ENCODE measurements around the gene GBP1. TPM values are rescaled to one million over a fixed set of nuclear protein-coding genes. Genes with fewer than 3 reads are reported as not detected.

The GBP1 gene
- total and polyA plus RNA-seq, 2 of the 4 experiments (the other 2 are of a cell fraction) = 39.3 to 118 TPM

- Histone ChIP-seq H3K9ac (ENCODE audit: low read depth, low read length) (no peak overlapping the region), H3K9me1 (ENCODE audit: insufficient read depth, low read length) (no peaks in the 10 kb centered on the region), H3K27ac (ENCODE audit: insufficient read depth, low read length) (no peak overlapping the region), H3K4me1 (ENCODE audit: control insufficient read depth, insufficient read depth, low read length) (no peaks in the 10 kb centered on the region), H2BK5ac (ENCODE audit: low read depth, low read length, poor library complexity, severe bottlenecking) (no peak overlapping the region), H4K91ac (ENCODE audit: insufficient read depth, low read depth, low read length) (no peak overlapping the region), H4K8ac (ENCODE audit: low read depth in 2 of 2, low read length in 2 of 2) (no peak overlapping the region), H3K4me3 (ENCODE audit: insufficient read depth, low read depth, low read length) (no peak overlapping the region), H2AFZ (replicated peaks; ENCODE audit: low read length, poor library complexity) (no peak overlapping the region), H3K36me3 (ENCODE audit: control insufficient read depth, insufficient read depth, low read length) (peaks cover 13% of the 10 kb centered on the region), H3K27me3 (ENCODE audit: control insufficient read depth, insufficient read depth, low read length) (no peaks in the 10 kb centered on the region), H3K23ac (ENCODE audit: low read depth, low read length) (no peak overlapping the region), H2BK20ac (ENCODE audit: low read depth, low read length) (no peak overlapping the region), H3K9me3 (ENCODE audit: control insufficient read depth, insufficient read depth, low read length) (no peaks in the 10 kb centered on the region), H4K5ac (ENCODE audit: low read depth, low read length) (no peak overlapping the region), H3K14ac (replicated peaks; ENCODE audit: low read depth, low read length) (no peak overlapping the region), H2BK120ac (ENCODE audit: low read depth, low read length) (no peak overlapping the region), H3K4me2 (ENCODE audit: low read depth, low read length) (no peak overlapping the region), H3K79me1 (ENCODE audit: low read depth in 1 of 2, low read length in 2 of 2) (no peaks in the 10 kb centered on the region), H2BK15ac (ENCODE audit: low read depth, low read length) (no peak overlapping the region), H3K4ac (ENCODE audit: low read depth, low read length) (no peak overlapping the region), H3K56ac (ENCODE audit: extremely low read depth, insufficient read depth, low read length) (no peak overlapping the region), H3K18ac (ENCODE audit: low read depth, low read length) (no peak overlapping the region), H4K20me1 (ENCODE audit: insufficient read depth, low read length) (no peaks in the 10 kb centered on the region), H2AK9ac (replicated peaks; ENCODE audit: low read depth, low read length, poor library complexity) (no peak overlapping the region), H2AK5ac (ENCODE audit: low read depth, low read length) (no peak overlapping the region)
- BruUV-seq (replicated peaks) = no TSS peak
- POLR2A ChIA-PET (ENCODE audit: unreplicated experiment) = no interaction called here
- DNase-seq (no peak), ATAC-seq (ENCODE audit: low read depth) (peak; percentile 42)
- in situ Hi-C loops (cut with MboI; ENCODE audit: low sequenced_read_pairs) (no loop called here), intact Hi-C loops (cut with micrococcal nuclease) (no loop called here), dilution Hi-C loops (cut with HindIII; ENCODE audit: low sequenced_read_pairs, unreplicated experiment) (no loop called here)
- CTCF ChIA-PET = interaction anchor here (0.6 kb wide), 1 partner anchor 379 kb away, joined by 3 read pairs; no protein-coding TSS in a partner anchor
- 0% methylated on average over 1 of the region's 5 CpGs; no CpG with 5 or more reads in 1 of the 2 experiments for WGBS, 2 experiments (ENCODE audit: extremely low coverage in 2 of 2, insufficient read length in 1 of 2)
- TF ChIP-seq POLR2A (IDR thresholded peaks at IDR 0.05; ENCODE audit: low read depth, low read length) (no peak), RAD21 (IDR thresholded peaks at IDR 0.05; ENCODE audit: low read length) (no peak), MAZ (IDR thresholded peaks at IDR 0.05; ENCODE audit: borderline replicate concordance, low read depth, low read length) (no peak), CEBPB (IDR thresholded peaks at IDR 0.05; ENCODE audit: low read depth, low read length) (no peak), MAFK (IDR thresholded peaks at IDR 0.05; ENCODE audit: low read depth, low read length) (peak; percentile 83), USF2 (IDR thresholded peaks at IDR 0.05; ENCODE audit: low read depth, low read length) (no peak)
- TF ChIP-seq, protein P1, sequence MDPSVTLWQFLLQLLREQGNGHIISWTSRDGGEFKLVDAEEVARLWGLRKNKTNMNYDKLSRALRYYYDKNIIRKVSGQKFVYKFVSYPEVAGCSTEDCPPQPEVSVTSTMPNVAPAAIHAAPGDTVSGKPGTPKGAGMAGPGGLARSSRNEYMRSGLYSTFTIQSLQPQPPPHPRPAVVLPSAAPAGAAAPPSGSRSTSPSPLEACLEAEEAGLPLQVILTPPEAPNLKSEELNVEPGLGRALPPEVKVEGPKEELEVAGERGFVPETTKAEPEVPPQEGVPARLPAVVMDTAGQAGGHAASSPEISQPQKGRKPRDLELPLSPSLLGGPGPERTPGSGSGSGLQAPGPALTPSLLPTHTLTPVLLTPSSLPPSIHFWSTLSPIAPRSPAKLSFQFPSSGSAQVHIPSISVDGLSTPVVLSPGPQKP (IDR thresholded peaks at IDR 0.05; ENCODE audit: borderline replicate concordance, low read depth, low read length) = no peak
Observed at GRCh38 chr1:89112871-89113613, 48.0 kb upstream of the GBP1 start.

Measured in IMR-90 (cell line).